ENCODE data around the gene EEPD1.

- TF ChIP-seq, protein P1, sequence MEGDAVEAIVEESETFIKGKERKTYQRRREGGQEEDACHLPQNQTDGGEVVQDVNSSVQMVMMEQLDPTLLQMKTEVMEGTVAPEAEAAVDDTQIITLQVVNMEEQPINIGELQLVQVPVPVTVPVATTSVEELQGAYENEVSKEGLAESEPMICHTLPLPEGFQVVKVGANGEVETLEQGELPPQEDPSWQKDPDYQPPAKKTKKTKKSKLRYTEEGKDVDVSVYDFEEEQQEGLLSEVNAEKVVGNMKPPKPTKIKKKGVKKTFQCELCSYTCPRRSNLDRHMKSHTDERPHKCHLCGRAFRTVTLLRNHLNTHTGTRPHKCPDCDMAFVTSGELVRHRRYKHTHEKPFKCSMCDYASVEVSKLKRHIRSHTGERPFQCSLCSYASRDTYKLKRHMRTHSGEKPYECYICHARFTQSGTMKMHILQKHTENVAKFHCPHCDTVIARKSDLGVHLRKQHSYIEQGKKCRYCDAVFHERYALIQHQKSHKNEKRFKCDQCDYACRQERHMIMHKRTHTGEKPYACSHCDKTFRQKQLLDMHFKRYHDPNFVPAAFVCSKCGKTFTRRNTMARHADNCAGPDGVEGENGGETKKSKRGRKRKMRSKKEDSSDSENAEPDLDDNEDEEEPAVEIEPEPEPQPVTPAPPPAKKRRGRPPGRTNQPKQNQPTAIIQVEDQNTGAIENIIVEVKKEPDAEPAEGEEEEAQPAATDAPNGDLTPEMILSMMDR (IDR thresholded peaks at IDR 0.05), result no peak
- no peak for TF ChIP-seq REST (IDR thresholded peaks at IDR 0.05; ENCODE audit: insufficient read depth in 1 of 2, low read depth in 2 of 2, low read length in 1 of 2)
- TF ChIP-seq POLR2AphosphoS5 (IDR thresholded peaks at IDR 0.05; ENCODE audit: low read depth, low read length), result no peak
- TF ChIP-seq SIN3A (IDR thresholded peaks at IDR 0.05; ENCODE audit: borderline replicate concordance, insufficient read depth, low read depth, low read length), result no peak
- TF ChIP-seq TCF7L2 (IDR thresholded peaks at IDR 0.05; ENCODE audit: low read depth, low read length), result no peak
Observed at GRCh38 chr7:36338256-36338655, 185.2 kb downstream of the EEPD1 start.

All from Panc1 (cell line).